NCI-H1694 treated with DMSO at 0.1 percent for 48 hours (cell line): ENCODE data around the gene CRNN.
A peak's percentile ranks its signal among the peaks of the same experiment; 100 is the strongest.

Experiments used
- DNase-seq: peaks from one replicate; lab custom pipeline; 2025; lab: John Stamatoyannopoulos, UW

The CRNN gene

DNA sequence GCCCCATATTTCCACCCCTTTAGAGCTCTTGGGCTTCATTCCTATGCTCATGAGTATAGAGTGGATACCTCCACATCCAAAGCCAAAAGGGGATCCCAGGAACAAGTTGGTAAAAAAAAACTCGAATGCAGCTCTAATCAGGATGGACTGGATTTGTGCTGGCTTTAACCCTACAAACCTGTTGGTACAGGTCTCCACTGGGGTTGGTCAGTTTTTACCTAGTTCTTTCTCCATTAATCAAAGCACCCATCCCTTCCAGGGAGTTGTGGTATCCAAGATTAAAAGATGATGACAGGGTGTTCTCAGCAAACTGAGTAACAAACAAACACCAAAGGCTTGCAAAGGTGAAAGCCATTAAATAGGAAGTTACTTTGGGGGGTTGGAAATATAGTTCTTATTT lies 5.9 kb upstream of the CRNN start:
- DNase-seq: no peak

GRCh38 chr1:152415454-152416227 lies 1.6 kb upstream of the CRNN start:
- no peak for DNase-seq

DNA sequence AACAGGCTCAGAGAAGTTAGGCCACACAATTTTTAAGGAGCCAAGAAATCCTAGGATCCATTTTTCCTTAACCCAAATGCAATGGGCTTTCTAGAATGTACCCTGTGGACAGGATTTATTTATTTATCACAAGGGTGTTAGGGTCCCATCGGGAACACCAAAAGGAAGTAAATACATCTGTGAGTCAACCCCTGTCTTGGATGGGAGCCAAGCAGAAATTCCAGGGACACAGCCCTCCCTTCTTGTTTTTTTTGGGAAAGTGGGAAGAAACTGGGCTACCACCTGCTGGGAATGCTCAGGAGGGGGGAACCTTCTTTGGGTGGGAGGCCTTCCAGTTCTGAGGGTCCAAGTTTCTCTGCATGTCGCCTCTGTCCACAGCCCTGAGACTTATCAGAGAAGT lies 1.3 kb downstream of the CRNN start:
- DNase-seq: no peak

- DNase-seq: no peak
Measured at GRCh38 chr1:152411134-152411533, 2.9 kb downstream of the CRNN start.

GRCh38 chr1:152410599-152410998 lies 3.5 kb downstream of the CRNN start:
- no peak for DNase-seq

DNA sequence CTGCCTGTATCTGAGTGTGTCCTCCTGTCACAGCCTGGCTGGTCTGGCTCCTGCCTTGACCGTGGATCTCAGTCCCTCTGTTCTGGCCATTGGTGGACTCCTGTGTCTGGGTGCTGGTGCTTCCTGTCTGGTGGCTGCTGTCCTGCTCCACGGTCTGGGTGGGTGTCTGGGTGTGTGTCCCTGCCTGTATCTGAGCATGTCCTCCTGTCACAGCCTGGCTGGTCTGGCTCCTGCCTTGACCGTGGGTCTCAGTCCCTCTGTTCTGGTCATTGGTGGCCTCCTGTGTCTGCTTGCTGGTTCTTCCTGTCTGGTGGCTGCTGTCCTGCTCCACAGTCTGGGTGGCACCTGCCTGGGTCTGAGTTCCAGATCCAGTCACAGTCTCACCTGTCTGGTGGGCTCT lies 4.0 kb downstream of the CRNN start:
- no peak for DNase-seq

DNA sequence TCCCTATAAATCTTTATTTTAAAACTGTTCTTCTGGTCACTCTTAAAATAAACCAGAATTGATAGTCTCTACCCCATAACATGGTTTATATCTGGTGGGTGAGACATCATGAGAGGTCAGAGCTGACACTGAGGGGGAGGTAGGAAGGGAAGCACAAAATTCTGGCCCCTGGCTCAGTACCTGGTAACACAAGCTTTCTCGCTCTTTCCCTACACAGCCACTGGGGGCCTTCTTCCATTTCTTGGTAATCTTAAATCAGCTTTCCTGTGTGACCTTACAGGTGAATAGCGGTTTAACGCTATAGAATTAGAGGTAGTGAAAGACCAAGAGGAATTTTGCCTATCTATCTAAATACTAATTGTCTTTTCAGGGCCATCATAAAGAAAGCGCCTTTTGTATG lies 5.4 kb downstream of the CRNN start:
- no peak for DNase-seq

DNA sequence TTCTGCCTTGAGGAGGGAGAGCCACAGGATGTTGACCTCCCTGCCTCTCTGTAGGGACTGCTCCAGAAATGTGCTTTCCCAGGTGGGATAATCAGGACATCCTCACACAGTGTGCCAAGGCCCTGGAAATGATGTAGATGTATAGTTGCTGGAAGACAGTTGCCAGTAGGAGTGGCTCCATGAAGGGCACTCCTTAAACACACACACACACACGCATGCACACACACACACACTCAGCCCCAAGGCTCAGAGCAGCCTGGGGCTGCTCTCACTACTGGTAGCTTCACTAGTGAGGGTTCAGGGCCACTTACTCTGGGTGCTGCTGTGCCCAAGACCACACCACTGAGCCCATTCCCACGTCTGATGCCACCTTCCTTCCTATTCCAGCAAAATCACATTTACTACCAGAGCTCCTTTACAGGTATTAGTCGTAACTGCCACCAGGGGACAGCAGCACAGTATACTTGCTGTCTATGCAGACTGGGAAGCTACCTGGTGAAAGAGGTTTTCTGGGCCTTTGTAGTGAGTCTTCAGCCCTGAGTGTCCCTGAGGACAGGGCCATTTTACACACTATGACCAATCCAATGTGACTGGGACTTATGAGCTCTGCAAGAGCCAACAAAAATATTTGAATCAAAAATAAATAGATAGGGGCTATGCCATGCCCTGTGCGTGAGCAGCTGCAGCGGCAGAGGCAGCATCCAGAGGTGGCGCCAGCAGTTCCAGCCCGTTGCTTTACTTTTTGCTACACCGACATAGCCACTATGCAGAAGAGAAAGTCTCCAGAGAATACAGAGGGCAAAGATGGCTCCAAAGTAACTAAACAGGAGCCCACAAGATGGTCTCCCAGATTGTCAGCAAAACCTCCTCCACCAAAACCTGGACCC lies 15.0 kb downstream of the CRNN start:
- no peak for DNase-seq

DNA sequence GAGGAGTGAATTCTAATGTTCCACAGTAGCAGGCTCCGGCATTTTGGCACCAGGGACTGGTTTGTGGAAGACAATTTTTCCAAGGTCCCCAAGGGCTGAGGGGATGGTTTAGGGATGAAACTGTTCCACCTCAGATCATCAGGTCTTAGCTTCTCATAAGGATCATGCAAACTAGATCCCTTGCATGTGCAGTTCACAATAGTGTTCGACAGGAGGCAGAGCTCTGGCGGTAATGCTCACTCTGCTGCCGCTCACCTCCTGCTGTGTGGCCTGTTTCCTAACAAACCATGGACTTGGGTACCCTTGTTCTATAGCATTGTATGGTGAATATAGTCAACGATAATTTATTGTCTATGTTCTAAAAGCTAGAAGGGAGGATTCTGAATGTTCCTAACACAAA lies 16.6 kb downstream of the CRNN start:
- DNase-seq: peak; percentile 6

GRCh38 chr1:152394151-152394550 lies 19.9 kb downstream of the CRNN start:
- DNase-seq: no peak

GRCh38 chr1:152392909-152393308 lies 21.2 kb downstream of the CRNN start:
- no peak for DNase-seq

GRCh38 chr1:152388889-152389288 lies 25.2 kb downstream of the CRNN start:
- no peak for DNase-seq

GRCh38 chr1:152386940-152387339 lies 27.1 kb downstream of the CRNN start:
- no peak for DNase-seq

GRCh38 chr1:152380932-152381331 lies 33.1 kb downstream of the CRNN start:
- no peak for DNase-seq

DNA sequence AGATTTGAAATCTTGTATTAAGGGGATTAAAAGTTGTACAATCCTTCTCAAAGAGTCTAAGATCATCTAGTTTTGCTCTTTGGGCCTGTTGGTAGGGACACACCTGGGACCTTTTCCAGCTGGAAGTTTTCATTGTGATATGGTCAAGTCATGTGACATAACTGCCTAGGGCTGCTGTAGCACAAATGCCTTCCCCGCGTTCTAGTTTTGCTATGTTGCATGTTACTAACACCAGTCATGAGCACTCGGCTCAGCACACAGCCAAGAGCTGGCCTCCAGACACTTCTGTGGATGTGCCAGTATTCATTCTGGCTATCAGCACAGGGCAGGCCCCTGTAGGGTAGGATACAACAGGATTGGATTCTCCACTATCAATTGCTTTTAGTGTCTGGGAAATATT lies 39.6 kb downstream of the CRNN start:
- no peak for DNase-seq

DNA sequence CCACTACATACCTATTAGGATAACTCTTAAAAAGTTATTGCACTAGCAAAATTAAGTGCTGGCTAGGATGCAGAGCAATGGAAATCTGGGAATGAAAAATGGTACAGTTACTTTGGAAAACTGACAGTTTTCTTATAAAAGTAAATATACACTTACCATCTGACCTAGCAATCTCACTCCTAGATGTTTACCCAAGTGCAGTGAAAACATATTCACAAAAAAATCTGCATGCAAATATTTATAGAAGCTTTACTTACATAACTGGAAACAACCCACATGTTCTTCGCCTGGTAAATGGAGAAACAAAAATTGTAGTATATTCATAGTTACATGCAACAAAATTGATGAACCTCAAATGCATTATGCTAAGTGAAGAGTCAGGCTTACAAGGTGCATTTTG lies 41.4 kb downstream of the CRNN start:
- DNase-seq: no peak

GRCh38 chr1:152367436-152367835 lies 46.6 kb downstream of the CRNN start:
- DNase-seq: no peak

DNA sequence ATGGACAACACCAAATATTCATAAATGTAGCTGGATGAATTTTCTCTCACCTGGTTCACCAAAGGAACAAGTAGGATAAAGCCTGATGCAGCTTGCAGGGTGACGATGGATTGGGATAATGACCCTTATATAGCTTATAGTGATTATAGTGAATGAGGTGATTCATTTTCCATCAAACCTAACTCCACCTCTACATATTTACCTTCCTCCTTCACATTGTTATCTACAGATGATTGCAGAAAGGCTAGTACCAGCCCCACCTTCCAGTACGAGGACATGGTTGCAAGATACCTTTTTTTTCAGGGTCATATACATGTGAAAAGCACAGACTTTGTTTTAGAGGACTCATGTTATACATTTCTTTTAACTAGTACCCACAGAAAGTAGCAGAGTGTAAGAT lies 54.2 kb downstream of the CRNN start, which contains the start of gene FLG2:
TSS of gene FLG2 (minus strand) at position 101 of the 400 bp plus-strand sequence. CDS start 1,122 bp downstream, outside the sequence.
- DNase-seq: no peak
